DOHH2 (cell line): ENCODE data around the gene MOGAT2.

Experiments used
- EZH2phosphoT487 ChIP-seq: fragments of 200-600 bp; sonication (generic); IDR thresholded peaks from 2 replicates; pipeline ENCODE4 v1.6.1; 2017; ENCODE audit warnings: borderline replicate concordance, mild to moderate bottlenecking, antibody characterized with exemption, low read length, moderate library complexity, mixed read lengths
- TF ChIP-seq, protein P1 (sequence below): fragments of 200-600 bp; sonication (generic); IDR thresholded peaks from one replicate; pipeline ENCODE4 v1.5.1; 2014; ENCODE audit warnings: antibody characterized with exemption, mild to moderate bottlenecking, low read depth, low read length; ENCODE audit not compliant: poor library complexity, severe bottlenecking

DNA sequence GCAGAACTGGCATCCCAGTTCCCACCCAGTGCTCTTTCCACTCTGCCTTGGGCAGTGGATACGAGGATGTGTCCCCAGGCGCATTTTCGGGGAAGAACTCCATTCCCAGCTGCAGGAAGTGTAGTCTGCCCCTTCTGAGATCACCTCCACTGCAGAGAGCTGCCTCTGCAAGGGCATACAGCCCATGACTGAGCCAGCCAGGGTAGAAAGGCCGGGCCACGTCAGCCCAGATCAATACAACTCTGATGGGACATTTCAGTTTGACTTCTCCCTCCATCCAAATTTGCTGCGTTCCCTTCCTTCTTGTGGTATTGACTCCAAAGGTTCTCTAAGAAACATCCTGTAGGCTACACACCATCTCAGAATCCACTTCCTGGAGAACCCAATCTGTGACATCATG, 19.7 kb downstream of the MOGAT2 start:
- TF ChIP-seq, protein P1, sequence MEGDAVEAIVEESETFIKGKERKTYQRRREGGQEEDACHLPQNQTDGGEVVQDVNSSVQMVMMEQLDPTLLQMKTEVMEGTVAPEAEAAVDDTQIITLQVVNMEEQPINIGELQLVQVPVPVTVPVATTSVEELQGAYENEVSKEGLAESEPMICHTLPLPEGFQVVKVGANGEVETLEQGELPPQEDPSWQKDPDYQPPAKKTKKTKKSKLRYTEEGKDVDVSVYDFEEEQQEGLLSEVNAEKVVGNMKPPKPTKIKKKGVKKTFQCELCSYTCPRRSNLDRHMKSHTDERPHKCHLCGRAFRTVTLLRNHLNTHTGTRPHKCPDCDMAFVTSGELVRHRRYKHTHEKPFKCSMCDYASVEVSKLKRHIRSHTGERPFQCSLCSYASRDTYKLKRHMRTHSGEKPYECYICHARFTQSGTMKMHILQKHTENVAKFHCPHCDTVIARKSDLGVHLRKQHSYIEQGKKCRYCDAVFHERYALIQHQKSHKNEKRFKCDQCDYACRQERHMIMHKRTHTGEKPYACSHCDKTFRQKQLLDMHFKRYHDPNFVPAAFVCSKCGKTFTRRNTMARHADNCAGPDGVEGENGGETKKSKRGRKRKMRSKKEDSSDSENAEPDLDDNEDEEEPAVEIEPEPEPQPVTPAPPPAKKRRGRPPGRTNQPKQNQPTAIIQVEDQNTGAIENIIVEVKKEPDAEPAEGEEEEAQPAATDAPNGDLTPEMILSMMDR, result no peak
- no peak for TF ChIP-seq EZH2phosphoT487
